Urinary bladder (tissue), 4 donors: ENCODE results near the gene SCGB2B2. TPM values are rescaled to one million over a fixed set of nuclear protein-coding genes. Genes with fewer than 3 reads are reported as not detected.
"Not testable (repeated sequence)": the region's sequence is repeated elsewhere in the genome, so short reads cannot be mapped to it uniquely, and the experiment has no call there.

Experiments
- DNase-seq: peaks from one replicate; pipeline ENCODE4 v3.0.0-alpha.2; 2015; ENCODE audit errors: extremely low spot score
- H3K27ac ChIP-seq: one replicate; pipeline ENCODE4 v1.5.1; 2013; ENCODE audit warnings: low read depth, mild to moderate bottlenecking, moderate library complexity
- H3K36me3 ChIP-seq: one replicate; pipeline ENCODE4 v1.6.1; 2013; ENCODE audit warnings: mild to moderate bottlenecking, moderate library complexity; ENCODE audit not compliant: insufficient read depth
- H3K4me1 ChIP-seq: one replicate; pipeline ENCODE4 v1.6.1; 2013; ENCODE audit warnings: mild to moderate bottlenecking, moderate library complexity; ENCODE audit not compliant: insufficient read depth
- H3K4me3 ChIP-seq: one replicate; pipeline ENCODE4 v1.5.1; 2013; ENCODE audit warnings: low read depth, low read length
- WGBS: extraction: QIAGEN DNeasy Blood & Tissue Kit; methylation state at CpG from one replicate; pipeline ENCODE4 v1.1.7; 2013; 5-methylcytosine and 5-hydroxymethylcytosine counted together
- polyA plus RNA-seq: library from polyadenylated mRNA; stranded (reverse); fragments of 200-250 nt; gene quantifications from one replicate; pipeline ENCODE4 v1.2.3, GENCODE V29; 2013
- total RNA-seq: library from RNA; depleted of rRNA; stranded (reverse); fragments of >200 nt; gene quantifications from one replicate; pipeline ENCODE4 v1.2.3, GENCODE V29; 2014
- donor health status: healthy with polysubstance abuse.
- donor health status: healthy.

The SCGB2B2 gene
- total and polyA plus RNA-seq, 2 donors = 0.20 to 0.32 TPM

DNA sequence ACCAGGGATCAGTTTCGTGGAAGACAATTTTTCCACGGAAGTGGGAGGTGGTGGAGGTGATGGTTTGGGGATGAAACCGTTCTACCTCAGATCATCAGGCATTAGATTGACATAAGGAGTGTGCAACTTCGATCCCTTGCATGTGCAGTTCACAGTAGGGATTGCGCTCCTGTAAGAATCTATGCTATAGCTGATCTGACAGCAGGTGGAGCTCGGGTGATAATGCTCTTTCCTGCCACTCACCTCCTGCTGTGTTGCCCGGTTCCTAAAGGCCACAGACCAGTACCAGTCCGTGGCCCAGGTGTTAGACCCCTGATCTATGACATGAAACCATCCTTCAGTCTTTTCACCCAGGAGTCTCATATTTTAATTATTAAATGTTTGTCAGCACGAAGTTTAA, 4.5 kb upstream of the SCGB2B2 start:
- Histone ChIP-seq H3K4me1 (no peaks in the 10 kb centered on the region), H3K4me3 (no peak overlapping the region), H3K36me3 (peaks cover 8% of the 10 kb centered on the region), H3K27ac (no peak overlapping the region)
- 96% methylated on average over 9 of the region's 9 CpGs for WGBS
- no peak for DNase-seq

DNA sequence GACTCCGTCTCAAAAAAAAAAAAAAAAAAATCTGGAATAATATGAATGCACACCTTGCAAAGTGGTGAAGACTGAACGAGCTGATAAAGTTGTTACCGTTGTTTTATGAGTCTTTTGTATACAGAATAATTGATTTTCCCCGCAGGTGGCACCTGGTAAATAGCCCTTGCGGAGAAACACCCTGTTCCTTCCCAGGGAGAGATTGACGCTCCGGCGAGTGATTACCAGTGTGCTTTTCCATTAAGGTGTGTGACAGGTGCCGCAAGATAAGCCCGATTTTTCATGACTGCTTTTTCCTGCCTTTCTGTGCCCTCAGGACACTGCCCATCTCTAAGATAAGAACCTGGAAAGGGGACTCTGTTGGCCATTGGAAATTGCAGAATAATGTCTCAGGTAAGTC, 1.5 kb upstream of the SCGB2B2 start:
- Histone ChIP-seq H3K4me1 (no peaks in the 10 kb centered on the region), H3K36me3 (peaks cover 8% of the 10 kb centered on the region), H3K27ac (no peak overlapping the region), H3K4me3 (peak overlapping the region; percentile 71)
- WGBS = 46% methylated on average over 10 of the region's 10 CpGs
- DNase-seq = no peak

DNA sequence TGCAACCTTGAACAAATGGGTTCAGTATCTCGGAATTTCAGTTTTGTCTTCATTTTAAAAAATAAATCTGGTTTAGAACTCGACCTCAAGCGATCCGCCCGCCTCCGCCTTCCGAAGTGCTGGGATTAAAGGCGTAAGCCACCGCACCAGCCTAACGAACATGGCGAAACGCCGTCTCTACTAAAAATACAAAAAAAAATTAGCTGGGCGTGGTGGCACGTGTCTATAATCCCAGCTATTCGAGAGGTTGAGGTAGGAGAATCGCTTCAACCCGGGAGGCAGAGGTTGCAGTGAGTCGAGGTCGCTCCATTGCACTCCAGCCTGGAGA, 1.1 kb upstream of the SCGB2B2 start:
- 2% methylated on average over 20 of the region's 20 CpGs for WGBS
- H3K36me3 ChIP-seq = peaks cover 8% of the 10 kb centered on the region

DNA sequence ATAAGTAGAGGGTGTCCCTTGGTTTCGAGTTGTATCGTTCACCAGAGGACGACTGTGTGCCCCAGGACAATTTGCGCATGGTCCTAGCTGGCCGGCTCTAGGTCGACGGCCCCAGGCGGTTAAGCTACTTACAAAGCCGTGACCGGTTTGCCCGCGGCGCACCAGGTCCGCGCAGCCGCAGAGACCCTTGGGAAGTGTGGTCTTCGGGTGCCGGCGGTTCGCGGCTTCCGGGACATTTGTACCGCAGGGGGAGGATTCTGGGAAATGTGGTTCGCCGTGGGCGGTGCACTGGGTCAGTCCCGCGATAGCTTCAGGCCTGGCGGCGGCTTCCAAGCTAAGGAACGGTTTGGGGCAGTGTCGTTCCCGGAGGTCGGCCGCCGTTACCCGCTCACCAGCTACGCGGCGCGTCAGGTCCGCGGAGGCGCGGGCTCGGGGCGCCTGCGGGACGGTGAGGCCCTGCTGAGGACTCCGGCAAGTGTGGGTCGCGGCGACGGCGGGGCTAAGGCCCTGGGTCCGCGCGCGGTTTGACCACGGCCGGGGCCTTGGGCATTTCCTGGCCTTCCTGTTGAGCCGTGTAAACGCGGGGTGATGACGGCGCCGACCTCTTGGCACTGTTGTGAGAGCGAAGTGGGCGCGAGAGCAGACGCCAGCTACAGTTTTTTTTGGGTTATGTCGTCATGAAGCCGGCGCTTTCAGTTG, 576 bp upstream of the SCGB2B2 start, which contains the start of gene ZNF302:
ZNF302 (plus strand) TSS at position 293 of the 699 bp plus-strand sequence. CDS start 1,127 bp downstream, outside the sequence.
- Histone ChIP-seq H3K36me3 (peaks cover 7% of the 10 kb centered on the region), H3K27ac (peak within 1 kb of the TSS; percentile 99), H3K4me3 (peak within 1 kb of the TSS; percentile 71), H3K4me1 (no peaks in the 10 kb centered on the region)
- peak; percentile 93 for DNase-seq
- under 1% methylated on average over 74 of the region's 74 CpGs for WGBS

More for the DNA sequence above, 1.1 kb upstream of the SCGB2B2 start:
- no peaks in the 10 kb centered on the region for H3K4me1 ChIP-seq
- DNase-seq = no peak
- H3K27ac ChIP-seq = peak overlapping the region; percentile 99
- H3K4me3 ChIP-seq = peak overlapping the region; percentile 71

DNA sequence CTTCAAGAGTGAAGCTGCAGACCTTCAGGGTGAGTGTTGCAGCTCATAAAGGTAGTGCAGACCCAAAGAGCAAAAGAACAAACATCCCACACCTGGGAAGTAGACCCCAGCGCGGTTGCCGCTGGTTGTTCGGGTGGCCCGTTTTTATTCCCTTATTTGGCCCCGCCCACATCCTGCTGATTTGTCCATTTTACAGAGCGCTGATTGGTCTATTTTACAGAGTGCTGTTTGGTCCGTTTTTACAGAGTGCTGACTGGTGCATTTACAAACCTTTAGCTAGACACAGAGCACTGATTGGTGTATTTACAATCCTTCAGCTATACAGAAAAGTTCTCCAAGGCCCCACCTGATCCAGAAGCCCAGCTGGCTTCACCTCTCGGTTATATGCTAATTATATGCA, 1.0 kb downstream of the SCGB2B2 start:
- DNase-seq = no peak
- 93% methylated on average over 9 of the region's 9 CpGs for WGBS
- H3K4me3 ChIP-seq = no peak overlapping the region
- H3K4me1 ChIP-seq = no peaks in the 10 kb centered on the region
- H3K27ac ChIP-seq = no peak overlapping the region
- H3K36me3 ChIP-seq = peaks cover 6% of the 10 kb centered on the region

DNA sequence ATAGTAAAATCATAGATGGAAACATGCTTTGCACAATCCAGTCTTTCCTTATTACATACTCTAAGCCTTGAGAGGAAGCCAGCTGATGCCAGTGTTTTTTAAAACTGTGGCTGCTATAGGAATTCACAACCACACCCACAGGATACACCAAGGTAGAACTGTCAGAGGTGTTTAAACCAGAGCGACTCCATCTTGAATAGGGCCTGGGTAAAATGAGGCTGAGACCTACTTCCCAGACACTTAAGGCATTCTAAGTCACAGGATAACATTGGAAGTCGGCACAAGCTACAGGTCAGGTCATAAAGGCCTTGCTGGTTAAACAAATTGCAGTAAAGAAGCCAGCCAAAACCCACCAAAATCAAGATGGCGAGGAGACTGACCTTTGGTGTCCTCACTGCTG, 1.7 kb downstream of the SCGB2B2 start:
- Histone ChIP-seq H3K4me3 (no peak overlapping the region), H3K36me3 (peaks cover 6% of the 10 kb centered on the region), H3K4me1 (no peaks in the 10 kb centered on the region), H3K27ac (no peak overlapping the region)
- no peak for DNase-seq
- 95% methylated on average over 3 of the region's 3 CpGs for WGBS

DNA sequence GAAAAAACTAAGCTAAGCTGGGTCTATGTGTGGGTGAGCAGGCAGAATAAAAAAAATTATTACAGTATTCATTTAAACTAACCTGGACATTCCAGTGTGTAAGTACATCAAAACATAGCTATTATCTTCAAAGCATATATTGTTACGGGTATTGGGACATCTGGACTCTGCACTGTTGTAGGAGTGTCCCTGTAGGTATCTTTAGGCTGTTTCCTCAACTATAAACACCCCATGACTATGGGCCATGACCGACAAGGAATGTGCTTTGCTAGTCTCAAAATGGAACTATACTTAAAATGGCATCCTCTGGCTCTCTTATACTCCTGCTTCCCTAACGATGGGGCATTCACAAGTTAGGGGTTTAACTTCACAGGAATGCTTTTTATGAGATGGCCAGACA, 3.4 kb downstream of the SCGB2B2 start:
- H3K27ac ChIP-seq = no peak overlapping the region
- no peaks in the 10 kb centered on the region for H3K36me3 ChIP-seq
- 73% methylated on average over 3 of the region's 3 CpGs for WGBS
- DNase-seq = no peak
- no peaks in the 10 kb centered on the region for H3K4me1 ChIP-seq
- no peak overlapping the region for H3K4me3 ChIP-seq

DNA sequence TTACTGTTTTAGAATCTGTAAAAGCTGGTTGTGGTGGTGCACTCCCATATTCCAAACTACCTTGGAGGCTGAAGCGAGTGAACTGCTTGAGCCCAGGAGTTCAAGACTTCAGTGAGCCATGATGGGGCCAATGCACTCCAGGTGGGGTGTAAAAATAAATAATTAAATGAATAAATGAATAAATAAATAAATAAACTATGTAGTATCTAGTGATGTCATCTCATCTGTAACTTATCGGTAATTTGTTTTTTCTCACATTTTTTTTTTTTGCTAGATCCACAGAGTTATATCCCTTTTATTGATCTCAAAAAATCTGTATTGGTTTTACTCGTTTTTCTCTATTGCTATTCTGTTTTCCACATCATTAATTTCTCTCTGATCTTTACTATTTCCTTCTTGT, 5.0 kb downstream of the SCGB2B2 start:
- H3K36me3 ChIP-seq = no peaks in the 10 kb centered on the region
- no peak for DNase-seq
- H3K4me3 ChIP-seq = no peak overlapping the region
- 94% methylated on average over 3 of the region's 3 CpGs for WGBS
- no peak overlapping the region for H3K27ac ChIP-seq
- no peaks in the 10 kb centered on the region for H3K4me1 ChIP-seq

DNA sequence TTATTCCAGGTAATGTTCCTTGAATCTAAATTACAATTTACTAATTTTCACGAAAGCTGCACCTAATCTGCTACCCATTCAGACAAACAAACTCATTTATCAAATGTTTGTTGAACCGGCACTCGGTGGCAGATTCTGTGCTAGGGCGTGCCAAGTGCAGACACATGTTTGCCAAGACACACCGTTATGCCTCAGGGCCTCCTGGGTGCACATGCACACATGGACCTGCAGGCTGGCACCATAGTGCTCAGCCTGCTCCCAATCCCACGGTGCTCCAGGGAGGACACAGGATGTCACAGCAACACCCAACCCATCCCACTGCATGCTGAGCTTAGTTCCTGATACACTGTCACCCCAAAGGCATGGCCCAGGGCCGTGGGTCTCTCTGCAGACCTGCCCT, 7.7 kb downstream of the SCGB2B2 start:
- H3K4me3 ChIP-seq = no peak overlapping the region
- no peak for DNase-seq
- no peaks in the 10 kb centered on the region for H3K4me1 ChIP-seq
- H3K36me3 ChIP-seq = no peaks in the 10 kb centered on the region
- 83% methylated on average over 7 of the region's 7 CpGs for WGBS
- no peak overlapping the region for H3K27ac ChIP-seq

DNA sequence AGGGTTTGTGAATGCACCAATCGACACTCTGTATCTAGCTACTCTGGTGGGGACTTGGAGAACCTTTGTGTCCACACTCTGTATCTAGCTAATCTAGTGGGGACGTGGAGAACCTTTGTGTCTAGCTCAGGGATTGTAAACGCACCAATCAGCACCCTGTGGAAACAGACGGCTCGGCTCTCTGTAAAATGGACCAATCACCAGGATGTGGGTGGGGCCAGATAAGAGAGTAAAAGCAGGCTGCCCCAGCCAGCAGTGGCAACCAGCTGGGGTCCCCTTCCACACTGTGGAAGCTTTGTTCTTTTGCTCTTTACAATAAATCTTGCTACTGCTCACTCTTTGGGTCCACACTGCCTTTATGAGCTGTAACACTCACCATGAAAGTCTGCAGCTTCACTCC, 8.3 kb downstream of the SCGB2B2 start:
- not testable (repeated sequence) for DNase-seq, H3K36me3 ChIP-seq
- WGBS = 86% methylated on average over 5 of the region's 5 CpGs

DNA sequence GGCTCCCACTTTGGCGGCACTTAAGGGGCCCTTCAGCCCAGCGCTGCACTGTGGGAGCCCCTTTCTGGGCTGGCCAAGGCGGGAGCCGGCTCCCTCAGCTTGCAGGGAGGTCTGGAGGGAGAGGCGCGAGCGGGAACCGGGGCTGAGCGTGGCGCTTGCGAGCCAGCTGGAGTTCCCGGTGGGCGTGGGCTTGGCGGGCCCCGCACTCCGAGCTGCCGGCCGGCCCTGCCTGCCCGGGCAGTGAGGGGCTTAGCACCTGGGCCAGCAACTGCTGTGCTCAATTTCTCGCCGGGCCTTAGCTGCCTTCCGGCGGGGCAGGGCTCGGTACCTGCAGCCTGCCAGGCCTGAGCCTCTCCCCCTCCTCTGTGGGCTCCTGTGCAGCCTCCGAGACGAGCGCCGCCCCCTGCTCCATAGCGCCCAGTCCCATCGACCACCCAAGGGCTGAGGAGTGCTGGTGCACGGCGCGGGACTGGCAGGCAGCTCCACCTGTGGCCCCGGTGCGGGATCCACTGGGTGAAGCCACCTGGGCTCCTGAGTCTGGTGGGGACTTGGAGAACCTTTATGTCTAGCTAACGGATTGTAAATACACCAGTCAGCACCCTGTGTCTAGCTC, 8.8 kb downstream of the SCGB2B2 start:
- H3K4me3 ChIP-seq, H3K27ac ChIP-seq, H3K4me1 ChIP-seq, H3K36me3 ChIP-seq, DNase-seq: not testable (repeated sequence)
- 93% methylated on average over 36 of the region's 36 CpGs for WGBS

More for the DNA sequence above, 8.3 kb downstream of the SCGB2B2 start:
- not testable (repeated sequence) for H3K4me3 ChIP-seq, H3K27ac ChIP-seq, H3K4me1 ChIP-seq

DNA sequence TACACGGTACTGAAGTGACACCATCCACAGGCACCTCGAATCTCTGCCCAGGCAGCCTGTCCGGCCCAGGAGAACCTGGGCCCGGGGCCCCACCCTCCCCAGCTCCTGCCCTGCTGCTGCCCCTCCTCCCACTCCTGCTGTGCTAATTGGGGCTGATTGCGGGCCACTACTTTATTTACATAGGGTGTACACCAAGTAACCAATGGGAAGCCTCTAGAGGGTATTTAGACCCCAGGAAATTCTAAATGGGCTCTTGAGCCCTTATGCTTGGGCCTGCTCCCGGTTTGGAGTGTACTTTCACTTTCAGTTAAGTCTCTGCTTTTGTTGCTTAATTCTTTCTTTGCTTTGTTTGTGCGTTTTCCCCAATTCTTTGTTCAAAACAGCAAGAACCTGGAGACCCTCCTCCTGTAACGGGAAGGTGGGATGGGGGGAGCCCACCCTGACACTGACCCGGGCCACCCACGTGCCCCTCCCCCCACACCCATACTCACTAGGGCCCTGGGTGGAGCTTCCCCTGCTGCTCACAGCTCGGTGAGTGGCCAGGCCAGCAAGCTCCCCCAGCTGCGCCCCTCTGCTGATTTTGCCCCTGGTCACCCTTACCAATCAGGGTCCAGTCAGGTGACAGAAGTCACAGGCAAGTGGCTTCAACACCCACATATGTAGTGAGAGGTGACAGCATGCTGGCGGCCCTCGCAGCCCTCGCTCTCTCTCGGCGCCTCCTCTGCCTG, 9.4 kb downstream of the SCGB2B2 start:
- H3K4me1 ChIP-seq = no peaks in the 10 kb centered on the region
- 67% methylated on average over 17 of the region's 17 CpGs for WGBS
- peak overlapping the region; percentile 45 for H3K4me3 ChIP-seq
- no peak for DNase-seq
- H3K27ac ChIP-seq = no peak overlapping the region
- H3K36me3 ChIP-seq = no peaks in the 10 kb centered on the region

DNA sequence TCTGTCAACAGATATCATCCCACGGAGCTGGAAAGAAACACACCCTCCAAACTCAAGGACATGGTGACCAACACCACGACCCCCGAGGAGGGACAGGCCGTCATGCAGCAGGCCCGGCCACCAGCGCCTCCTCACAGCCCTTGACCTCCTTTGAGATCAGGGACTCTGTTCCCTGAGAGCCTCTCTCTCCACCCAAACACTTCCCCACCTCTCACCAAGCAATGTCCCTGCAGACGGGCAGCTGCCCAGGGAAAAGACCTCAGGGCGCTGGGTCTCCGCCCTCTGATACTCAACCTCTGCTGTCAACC, 10.0 kb downstream of the SCGB2B2 start:
- peak overlapping the region; percentile 45 for H3K4me3 ChIP-seq
- WGBS = 87% methylated on average over 9 of the region's 9 CpGs
- no peaks in the 10 kb centered on the region for H3K4me1 ChIP-seq
- no peaks in the 10 kb centered on the region for H3K36me3 ChIP-seq
- no peak for DNase-seq
- H3K27ac ChIP-seq = no peak overlapping the region
